ENCODE results near the gene GBA2.

GBA2 gene

DNA sequence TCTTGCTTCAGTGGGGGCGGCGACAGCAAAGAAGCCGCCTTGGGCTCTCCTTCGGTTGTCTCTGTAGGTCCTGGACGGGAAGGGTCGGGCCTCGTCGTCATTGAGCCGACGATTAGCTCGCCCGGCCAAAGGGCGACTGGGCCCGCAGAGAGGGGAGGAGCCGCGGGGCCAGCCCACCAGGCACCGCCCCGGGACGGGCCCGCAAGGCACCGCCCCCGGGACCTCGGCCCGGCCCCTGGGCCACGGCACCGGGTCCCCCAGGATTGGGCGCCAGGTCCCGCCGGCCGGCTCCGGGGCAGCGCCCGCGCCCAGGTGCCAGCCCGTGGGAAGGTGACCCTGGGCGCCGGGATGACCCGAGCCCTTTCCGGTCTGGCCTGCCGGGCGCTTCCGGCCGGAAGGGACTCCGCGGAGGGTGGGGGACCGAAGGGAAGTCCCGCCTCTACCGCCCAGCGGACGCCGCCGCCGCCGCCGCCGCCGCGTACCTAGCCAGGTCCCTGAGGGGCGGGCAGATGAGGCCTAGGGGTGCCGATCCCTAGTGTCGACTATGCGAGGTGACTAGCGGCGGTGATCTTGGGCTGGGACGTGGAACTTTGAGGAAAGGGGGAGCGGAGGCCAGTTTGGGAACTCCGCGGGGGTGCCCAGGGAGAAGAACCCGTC lies at the start of gene GBA2, which contains the start of gene RGP1:
TSS of gene GBA2 (minus strand) at position 371 of the 657 bp plus-strand sequence. CDS start 524 bp downstream, outside the sequence.
TSS of gene RGP1 (plus strand) at position 430 of the 657 bp plus-strand sequence. CDS start 469 bp downstream, outside the sequence.
- Histone ChIP-seq H3K27ac (no peak within 1 kb of the TSS), H3K36me3 (ENCODE audit: insufficient read depth, low read length) (peaks cover 22% of the 10 kb centered on the region; the same call in 1 of the 2 replicates), H3K4me3 (peak within 1 kb of the TSS; percentile 96), H3K9ac (ENCODE audit: insufficient read length) (peak within 1 kb of the TSS; percentile 87), H3K9me3 (ENCODE audit: low read depth, low read length) (no peaks in the 10 kb centered on the region)
- TF ChIP-seq FOXP2 (optimal IDR thresholded peaks at IDR 0.05; ENCODE audit: control extremely low read depth, extremely low read length, insufficient read depth) (no peak), POLR2AphosphoS5 (IDR thresholded peaks at IDR 0.05; ENCODE audit: borderline replicate concordance, low read depth, low read length) (peak; percentile 75; the same call in 1 of the 2 replicates), EZH2 (IDR thresholded peaks at IDR 0.05) (no peak)
- DNase-seq (ENCODE audit: low read depth, low spot score) = no peak

DNA sequence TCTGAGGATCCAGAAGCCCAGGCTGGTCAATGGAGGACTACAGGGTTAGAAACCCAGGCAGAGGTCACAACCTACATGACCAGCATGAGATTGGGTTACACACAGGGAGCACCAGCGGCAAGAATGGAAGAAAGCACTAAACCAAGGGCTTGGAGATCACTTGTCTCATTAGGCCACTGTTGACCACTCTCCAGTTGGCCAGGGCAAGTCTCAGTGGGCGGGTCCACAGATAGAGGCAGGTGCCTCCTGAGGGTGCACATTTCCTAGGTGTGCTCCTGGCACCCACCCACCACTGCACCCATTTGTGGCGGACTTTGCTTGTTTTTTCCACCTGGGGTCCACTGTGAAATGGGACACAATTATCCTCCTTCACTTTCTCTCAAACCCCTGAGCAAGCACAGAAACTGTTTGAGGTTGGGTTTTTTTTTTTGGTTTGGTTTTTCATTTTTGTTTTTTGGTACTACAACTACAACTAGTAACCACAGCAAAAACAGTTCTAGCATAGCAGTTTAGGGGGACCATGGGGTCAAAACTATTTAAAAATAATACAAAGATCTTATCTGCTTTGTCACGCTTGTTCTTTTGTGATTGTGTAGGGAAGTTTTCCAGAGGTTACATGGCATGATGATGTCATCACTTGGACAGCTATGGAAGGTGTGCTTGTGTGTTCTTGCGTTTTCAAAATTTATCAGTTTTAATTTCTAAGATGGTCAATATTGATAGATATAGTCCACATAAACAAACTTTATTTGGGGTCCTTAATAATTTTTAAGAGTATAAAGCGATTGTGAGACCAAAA lies 48.5 kb upstream of the GBA2 start:
- H3K4me3 ChIP-seq = no peak overlapping the region
- DNase-seq (ENCODE audit: low read depth, low spot score) = no peak
- H3K27ac ChIP-seq = no peak overlapping the region
- H3K9me3 ChIP-seq (ENCODE audit: low read depth, low read length) = no peaks in the 10 kb centered on the region
- no peak overlapping the region for H3K9ac ChIP-seq (ENCODE audit: insufficient read length)
- TF ChIP-seq FOXP2 (optimal IDR thresholded peaks at IDR 0.05; ENCODE audit: control extremely low read depth, extremely low read length, insufficient read depth) (no peak), EZH2 (IDR thresholded peaks at IDR 0.05) (no peak), POLR2AphosphoS5 (IDR thresholded peaks at IDR 0.05; ENCODE audit: borderline replicate concordance, low read depth, low read length) (no peak)
- H3K36me3 ChIP-seq (ENCODE audit: insufficient read depth, low read length) = no peaks in the 10 kb centered on the region

DNA sequence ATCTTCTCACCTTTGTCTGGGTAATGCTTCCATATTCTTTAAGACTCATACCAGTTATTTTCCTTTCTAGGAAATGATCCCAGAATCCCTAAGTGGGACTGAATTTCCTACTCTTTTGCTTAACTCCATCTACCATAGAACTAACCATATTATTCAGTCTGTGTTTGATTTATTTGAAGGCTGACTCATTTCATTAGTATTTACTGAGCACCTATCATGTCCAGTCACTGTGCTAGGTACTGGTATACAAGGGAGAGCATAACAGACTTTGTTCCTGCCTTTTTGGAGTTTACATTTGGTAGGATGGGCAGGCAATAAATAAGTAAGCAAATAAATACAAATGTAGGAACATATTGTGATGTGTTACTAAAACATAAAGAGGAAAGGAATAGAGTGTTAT lies 46.7 kb upstream of the GBA2 start:
- no peaks in the 10 kb centered on the region for H3K36me3 ChIP-seq (ENCODE audit: insufficient read depth, low read length)
- no peak for TF ChIP-seq POLR2AphosphoS5 (IDR thresholded peaks at IDR 0.05; ENCODE audit: borderline replicate concordance, low read depth, low read length)
- TF ChIP-seq EZH2 (IDR thresholded peaks at IDR 0.05) = no peak
- no peak for TF ChIP-seq FOXP2 (optimal IDR thresholded peaks at IDR 0.05; ENCODE audit: control extremely low read depth, extremely low read length, insufficient read depth)
- no peak overlapping the region for H3K9ac ChIP-seq (ENCODE audit: insufficient read length)
- no peaks in the 10 kb centered on the region for H3K9me3 ChIP-seq (ENCODE audit: low read depth, low read length)
- H3K27ac ChIP-seq = no peak overlapping the region
- DNase-seq (ENCODE audit: low read depth, low spot score) = no peak
- H3K4me3 ChIP-seq = no peak overlapping the region

DNA sequence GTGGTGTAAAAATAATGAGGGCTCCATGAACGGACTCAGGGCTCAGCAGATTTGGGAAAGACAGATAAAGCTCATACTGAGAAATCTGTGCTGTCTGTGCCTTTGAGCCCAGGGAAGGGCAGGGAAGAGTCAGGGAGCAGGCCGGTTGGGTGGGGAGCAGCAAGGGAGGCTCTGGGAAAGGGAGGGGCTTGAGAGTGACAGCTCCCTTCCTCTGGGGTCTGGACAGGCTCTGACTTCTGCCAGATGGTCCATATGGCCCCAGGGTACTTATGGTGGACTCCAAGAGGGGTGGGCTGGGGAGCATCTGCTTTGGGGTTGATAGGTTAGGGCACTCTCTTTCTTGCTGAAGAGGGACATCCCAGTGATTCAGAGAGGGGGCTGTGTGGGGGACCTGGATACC lies 44.4 kb upstream of the GBA2 start:
- TF ChIP-seq FOXP2 (optimal IDR thresholded peaks at IDR 0.05; ENCODE audit: control extremely low read depth, extremely low read length, insufficient read depth) (no peak), EZH2 (IDR thresholded peaks at IDR 0.05) (no peak), POLR2AphosphoS5 (IDR thresholded peaks at IDR 0.05; ENCODE audit: borderline replicate concordance, low read depth, low read length) (no peak)
- Histone ChIP-seq H3K9ac (ENCODE audit: insufficient read length) (no peak overlapping the region), H3K4me3 (no peak overlapping the region), H3K9me3 (ENCODE audit: low read depth, low read length) (no peaks in the 10 kb centered on the region), H3K27ac (no peak overlapping the region), H3K36me3 (ENCODE audit: insufficient read depth, low read length) (no peaks in the 10 kb centered on the region)
- no peak for DNase-seq (ENCODE audit: low read depth, low spot score)

DNA sequence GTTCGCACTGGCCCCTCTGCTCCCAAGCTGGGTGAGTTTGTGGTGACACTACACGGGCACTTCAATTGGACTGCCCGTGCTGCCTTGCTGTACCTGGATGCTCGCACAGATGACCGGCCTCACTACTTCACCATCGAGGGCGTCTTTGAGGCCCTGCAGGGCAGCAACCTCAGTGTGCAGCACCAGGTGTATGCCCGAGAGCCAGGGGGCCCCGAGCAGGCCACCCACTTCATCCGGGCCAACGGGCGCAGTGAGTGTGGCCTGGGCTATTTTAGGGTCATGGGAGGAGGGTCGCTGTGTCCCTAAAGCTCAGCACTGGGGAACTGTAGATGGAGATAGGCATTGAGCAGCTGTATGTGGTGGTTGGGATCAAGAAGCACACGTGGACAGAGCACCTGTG lies 43.8 kb upstream of the GBA2 start:
- no peak overlapping the region for H3K27ac ChIP-seq
- H3K9me3 ChIP-seq (ENCODE audit: low read depth, low read length) = no peaks in the 10 kb centered on the region
- TF ChIP-seq EZH2 (IDR thresholded peaks at IDR 0.05) (no peak), FOXP2 (optimal IDR thresholded peaks at IDR 0.05; ENCODE audit: control extremely low read depth, extremely low read length, insufficient read depth) (no peak), POLR2AphosphoS5 (IDR thresholded peaks at IDR 0.05; ENCODE audit: borderline replicate concordance, low read depth, low read length) (no peak)
- no peaks in the 10 kb centered on the region for H3K36me3 ChIP-seq (ENCODE audit: insufficient read depth, low read length)
- no peak overlapping the region for H3K4me3 ChIP-seq
- no peak for DNase-seq (ENCODE audit: low read depth, low spot score)
- no peak overlapping the region for H3K9ac ChIP-seq (ENCODE audit: insufficient read length)

DNA sequence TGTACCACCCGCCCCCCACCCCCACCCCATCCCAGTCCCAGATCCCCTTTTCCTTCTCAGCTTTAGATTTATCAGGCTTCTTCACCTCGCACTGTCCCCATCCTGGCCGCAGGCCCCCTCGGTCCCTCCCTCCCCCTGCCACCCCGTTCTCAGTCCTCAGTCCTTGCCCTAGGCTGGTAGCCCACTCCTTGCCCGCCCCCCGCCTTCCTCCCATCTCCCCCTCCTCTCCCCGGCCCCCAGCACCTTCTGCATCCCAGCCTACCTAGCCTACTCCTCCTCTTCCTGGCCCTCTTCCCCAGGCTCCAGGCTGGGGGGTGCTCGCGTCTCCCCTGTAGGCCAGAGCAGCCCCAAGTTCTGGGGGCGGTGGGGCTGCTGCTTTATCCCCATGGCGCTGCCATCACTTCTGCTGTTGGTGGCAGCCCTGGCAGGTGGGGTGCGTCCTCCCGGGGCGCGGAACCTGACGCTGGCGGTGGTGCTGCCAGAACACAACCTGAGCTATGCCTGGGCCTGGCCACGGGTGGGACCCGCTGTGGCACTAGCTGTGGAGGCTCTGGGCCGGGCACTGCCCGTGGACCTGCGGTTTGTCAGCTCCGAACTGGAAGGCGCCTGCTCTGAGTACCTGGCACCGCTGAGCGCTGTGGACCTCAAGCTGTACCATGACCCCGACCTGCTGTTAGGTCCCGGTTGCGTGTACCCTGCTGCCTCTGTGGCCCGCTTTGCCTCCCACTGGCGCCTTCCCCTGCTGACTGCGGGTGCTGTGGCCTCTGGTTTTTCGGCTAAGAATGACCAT lies 43.2 kb upstream of the GBA2 start:
- no peak overlapping the region for H3K27ac ChIP-seq
- H3K9me3 ChIP-seq (ENCODE audit: low read depth, low read length) = no peaks in the 10 kb centered on the region
- H3K36me3 ChIP-seq (ENCODE audit: insufficient read depth, low read length) = no peaks in the 10 kb centered on the region
- no peak overlapping the region for H3K4me3 ChIP-seq
- no peak for TF ChIP-seq POLR2AphosphoS5 (IDR thresholded peaks at IDR 0.05; ENCODE audit: borderline replicate concordance, low read depth, low read length)
- no peak for TF ChIP-seq FOXP2 (optimal IDR thresholded peaks at IDR 0.05; ENCODE audit: control extremely low read depth, extremely low read length, insufficient read depth)
- no peak for TF ChIP-seq EZH2 (IDR thresholded peaks at IDR 0.05)
- no peak overlapping the region for H3K9ac ChIP-seq (ENCODE audit: insufficient read length)
- no peak for DNase-seq (ENCODE audit: low read depth, low spot score)

DNA sequence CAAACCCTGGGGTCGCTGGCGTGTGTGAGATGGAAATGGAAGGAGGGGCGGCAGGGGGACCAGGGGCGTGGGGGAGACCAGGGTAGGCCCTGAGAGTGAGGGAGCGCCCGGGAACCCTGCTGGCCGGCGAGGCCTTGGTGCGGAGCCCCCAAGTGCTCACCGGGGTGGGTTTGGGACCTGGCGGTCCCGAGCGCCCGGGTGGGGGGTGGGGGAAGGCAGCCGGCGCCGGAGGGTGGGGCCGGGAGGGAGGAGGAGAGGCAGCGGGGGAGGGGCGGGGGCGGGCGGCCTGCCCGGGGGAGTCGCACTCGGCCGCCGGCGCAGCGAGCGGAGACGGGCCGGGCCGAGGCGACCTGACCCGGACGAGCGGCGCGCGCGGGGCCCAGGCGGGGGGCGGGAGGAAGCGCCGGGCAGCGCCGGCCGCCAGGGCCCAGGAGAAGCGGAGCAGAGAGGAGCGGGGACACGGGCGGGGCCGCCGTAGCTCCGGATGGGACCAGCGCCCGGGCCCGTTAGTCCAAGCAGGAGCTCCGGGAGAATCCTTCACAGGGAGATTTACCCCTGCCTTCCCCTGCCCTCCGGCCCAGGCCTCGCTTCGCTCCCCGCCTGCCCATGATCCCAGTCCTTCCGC lies 42.4 kb upstream of the GBA2 start, which contains the start of gene NPR2:
TSS of gene NPR2 (plus strand) at position 295 of the 625 bp plus-strand sequence. CDS start 818 bp downstream, outside the sequence.
- H3K36me3 ChIP-seq (ENCODE audit: insufficient read depth, low read length) = no peaks in the 10 kb centered on the region
- no peak within 1 kb of the TSS for H3K27ac ChIP-seq
- TF ChIP-seq FOXP2 (optimal IDR thresholded peaks at IDR 0.05; ENCODE audit: control extremely low read depth, extremely low read length, insufficient read depth) (no peak), POLR2AphosphoS5 (IDR thresholded peaks at IDR 0.05; ENCODE audit: borderline replicate concordance, low read depth, low read length) (no peak), EZH2 (IDR thresholded peaks at IDR 0.05) (no peak)
- no peak for DNase-seq (ENCODE audit: low read depth, low spot score)
- no peak within 1 kb of the TSS for H3K4me3 ChIP-seq
- H3K9ac ChIP-seq (ENCODE audit: insufficient read length) = no peak within 1 kb of the TSS
- no peaks in the 10 kb centered on the region for H3K9me3 ChIP-seq (ENCODE audit: low read depth, low read length)

All from SK-N-MC (cell line).